ENCODE measurements around the gene ALDH18A1.
"Not testable (repeated sequence)": the region's sequence is repeated elsewhere in the genome, so short reads cannot be mapped to it uniquely, and the experiment has no call there.

ALDH18A1 gene

DNA sequence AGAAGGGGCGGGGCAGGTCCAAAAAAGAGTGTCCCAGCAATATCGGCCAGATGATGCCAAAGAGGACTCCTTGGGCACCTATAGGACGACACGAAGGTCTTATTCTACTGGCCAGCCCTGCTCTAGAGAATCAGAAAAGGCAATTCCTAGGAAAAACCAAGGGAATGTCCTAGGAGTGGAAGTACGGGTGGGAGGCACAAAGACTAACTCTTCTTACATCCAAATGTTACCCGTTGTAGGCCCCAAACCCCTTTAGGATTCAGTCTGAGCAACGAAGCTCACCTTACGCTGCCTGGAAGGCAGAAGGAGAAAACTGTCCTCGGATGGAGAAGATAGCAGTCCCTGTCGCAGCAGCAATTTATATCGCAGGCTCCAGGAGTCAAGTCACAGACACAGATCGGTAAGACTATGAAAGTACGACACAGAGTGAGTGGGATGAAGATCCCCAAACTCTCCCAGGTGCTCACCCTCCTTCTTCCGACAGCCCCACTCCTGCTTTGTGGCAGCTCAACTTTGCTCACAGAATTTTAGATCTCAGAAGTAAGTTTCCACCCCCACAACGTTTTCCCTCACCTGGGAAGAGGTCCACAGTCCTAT is 36.7 kb upstream of the ALDH18A1 start:
- peaks cover 3% of the 10 kb centered on the region for H3K27me3 Mint-ChIP-seq (ENCODE audit: low read depth, poor library complexity)
- peaks cover 7% of the 10 kb centered on the region for H3K9me3 Mint-ChIP-seq
- DNase-seq, result no peak
- H3K4me1 Mint-ChIP-seq, result peaks cover 28% of the 10 kb centered on the region
- H3K36me3 Mint-ChIP-seq (ENCODE audit: low read depth), result peaks cover 35% of the 10 kb centered on the region
- peak overlapping the region; percentile 98 for H3K27ac Mint-ChIP-seq
- TF ChIP-seq, protein P1, sequence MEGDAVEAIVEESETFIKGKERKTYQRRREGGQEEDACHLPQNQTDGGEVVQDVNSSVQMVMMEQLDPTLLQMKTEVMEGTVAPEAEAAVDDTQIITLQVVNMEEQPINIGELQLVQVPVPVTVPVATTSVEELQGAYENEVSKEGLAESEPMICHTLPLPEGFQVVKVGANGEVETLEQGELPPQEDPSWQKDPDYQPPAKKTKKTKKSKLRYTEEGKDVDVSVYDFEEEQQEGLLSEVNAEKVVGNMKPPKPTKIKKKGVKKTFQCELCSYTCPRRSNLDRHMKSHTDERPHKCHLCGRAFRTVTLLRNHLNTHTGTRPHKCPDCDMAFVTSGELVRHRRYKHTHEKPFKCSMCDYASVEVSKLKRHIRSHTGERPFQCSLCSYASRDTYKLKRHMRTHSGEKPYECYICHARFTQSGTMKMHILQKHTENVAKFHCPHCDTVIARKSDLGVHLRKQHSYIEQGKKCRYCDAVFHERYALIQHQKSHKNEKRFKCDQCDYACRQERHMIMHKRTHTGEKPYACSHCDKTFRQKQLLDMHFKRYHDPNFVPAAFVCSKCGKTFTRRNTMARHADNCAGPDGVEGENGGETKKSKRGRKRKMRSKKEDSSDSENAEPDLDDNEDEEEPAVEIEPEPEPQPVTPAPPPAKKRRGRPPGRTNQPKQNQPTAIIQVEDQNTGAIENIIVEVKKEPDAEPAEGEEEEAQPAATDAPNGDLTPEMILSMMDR (IDR thresholded peaks at IDR 0.05), result no peak
- peak overlapping the region; percentile 98 for H3K4me3 Mint-ChIP-seq

DNA sequence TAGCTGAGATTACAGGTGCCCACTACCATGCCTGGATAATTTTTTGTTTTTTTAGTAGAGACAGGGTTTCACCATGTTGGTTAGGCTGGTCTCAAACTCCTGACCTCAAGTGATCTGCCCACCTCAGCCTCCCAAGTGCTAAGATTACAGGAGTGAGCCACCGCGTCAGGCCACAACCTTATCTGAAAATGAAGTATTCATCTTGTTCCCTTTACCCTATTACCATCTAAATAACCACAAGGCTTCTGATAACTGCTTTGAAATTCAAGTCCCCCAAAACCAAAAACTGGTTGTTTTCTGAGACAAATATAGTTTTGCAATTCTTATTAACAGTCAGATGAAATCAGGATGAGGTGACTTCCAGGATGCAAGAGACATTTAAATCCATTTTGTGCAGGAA is 34.8 kb upstream of the ALDH18A1 start:
- H3K36me3 Mint-ChIP-seq (ENCODE audit: low read depth), result peaks cover 42% of the 10 kb centered on the region
- no peaks in the 10 kb centered on the region for H3K9me3 Mint-ChIP-seq
- TF ChIP-seq, protein P1 (IDR thresholded peaks at IDR 0.05), result no peak
- H3K27me3 Mint-ChIP-seq (ENCODE audit: low read depth, poor library complexity), result no peaks in the 10 kb centered on the region
- DNase-seq, result no peak
- no peak overlapping the region for H3K4me3 Mint-ChIP-seq
- peaks cover 28% of the 10 kb centered on the region for H3K4me1 Mint-ChIP-seq
- H3K27ac Mint-ChIP-seq, result no peak overlapping the region

DNA sequence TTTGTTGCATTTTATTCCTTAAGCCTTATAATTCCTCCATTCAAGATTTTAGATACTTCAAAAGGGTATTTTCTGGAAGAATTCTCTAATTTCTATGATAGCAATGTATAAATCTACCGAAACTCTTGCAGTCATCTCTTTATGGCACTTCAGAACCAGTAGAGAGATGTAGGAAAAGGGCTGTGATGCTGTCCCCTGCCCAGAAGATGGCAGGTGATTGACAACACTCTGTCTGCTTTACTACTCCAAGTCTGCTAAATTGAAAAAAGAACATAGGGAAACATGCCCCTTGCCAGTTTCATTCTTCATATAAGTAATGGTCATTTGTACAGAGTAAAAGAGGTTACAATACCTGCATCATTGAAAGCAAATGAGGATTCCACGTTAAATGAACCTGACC is 32.1 kb upstream of the ALDH18A1 start:
- peaks cover 22% of the 10 kb centered on the region for H3K4me1 Mint-ChIP-seq
- H3K4me3 Mint-ChIP-seq, result no peak overlapping the region
- H3K36me3 Mint-ChIP-seq (ENCODE audit: low read depth), result peaks cover 65% of the 10 kb centered on the region
- no peaks in the 10 kb centered on the region for H3K9me3 Mint-ChIP-seq
- no peaks in the 10 kb centered on the region for H3K27me3 Mint-ChIP-seq (ENCODE audit: low read depth, poor library complexity)
- DNase-seq, result no peak
- no peak overlapping the region for H3K27ac Mint-ChIP-seq
- TF ChIP-seq, protein P1 (IDR thresholded peaks at IDR 0.05), result no peak

DNA sequence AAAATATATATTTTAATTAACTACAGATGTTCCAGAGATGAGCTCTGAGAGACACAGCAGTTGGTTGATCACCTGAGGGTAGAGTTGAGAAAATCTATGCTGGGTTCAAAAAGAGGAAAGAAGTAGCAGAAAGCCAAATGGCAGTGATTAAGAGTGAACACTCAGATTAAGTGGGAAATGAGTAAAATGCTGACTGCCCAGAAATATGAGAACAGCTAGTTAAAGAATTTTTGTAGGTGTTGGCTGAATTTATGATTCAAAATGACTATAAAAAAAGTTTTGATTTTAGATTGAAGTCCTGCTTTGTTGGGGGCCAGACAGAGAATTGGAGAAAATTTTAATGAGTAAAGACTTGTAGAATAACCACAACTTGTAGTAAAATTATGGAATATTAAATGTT is 27.5 kb upstream of the ALDH18A1 start:
- Mint-ChIP-seq H3K4me3 (no peak overlapping the region), H3K36me3 (ENCODE audit: low read depth) (peaks cover 65% of the 10 kb centered on the region), H3K4me1 (no peaks in the 10 kb centered on the region), H3K9me3 (no peaks in the 10 kb centered on the region), H3K27me3 (ENCODE audit: low read depth, poor library complexity) (peaks cover 3% of the 10 kb centered on the region), H3K27ac (peak overlapping the region; percentile 76)
- no peak for DNase-seq
- TF ChIP-seq, protein P1 (IDR thresholded peaks at IDR 0.05), result no peak

DNA sequence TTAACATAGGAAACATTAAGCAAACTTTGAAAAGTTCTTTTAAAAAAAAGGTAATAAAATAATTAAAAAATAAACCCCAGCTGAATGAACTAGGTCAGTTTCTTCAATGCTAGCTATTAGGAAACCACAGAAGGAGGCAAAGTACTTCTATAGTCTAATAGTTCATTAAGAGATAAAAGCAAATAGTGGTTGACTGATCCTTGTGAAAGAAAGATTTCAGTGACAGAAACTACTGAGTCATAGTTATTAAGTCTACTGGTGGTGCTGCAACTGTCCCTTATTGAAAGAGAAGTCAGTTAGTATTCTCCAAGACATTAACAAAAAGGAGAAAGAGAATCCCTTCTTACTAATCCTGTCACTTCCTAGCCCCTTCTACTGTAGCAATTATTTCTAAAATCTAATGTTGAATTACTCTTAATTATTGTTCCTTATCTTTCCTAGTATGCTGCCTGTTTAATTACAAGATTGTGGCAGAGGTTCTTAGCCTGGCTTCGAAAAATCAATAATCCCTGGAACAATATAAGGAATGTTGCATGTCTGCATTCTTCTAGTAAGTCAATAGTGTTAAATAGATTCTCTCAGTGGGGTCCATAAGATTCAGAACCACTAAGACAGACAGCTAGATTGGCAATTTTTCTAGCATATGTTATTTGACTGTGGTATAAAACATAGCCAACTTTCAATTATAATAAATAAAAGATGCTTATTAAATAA is 19.0 kb upstream of the ALDH18A1 start:
- no peaks in the 10 kb centered on the region for H3K4me1 Mint-ChIP-seq
- DNase-seq, result no peak
- H3K36me3 Mint-ChIP-seq (ENCODE audit: low read depth), result peaks cover 47% of the 10 kb centered on the region
- no peaks in the 10 kb centered on the region for H3K27me3 Mint-ChIP-seq (ENCODE audit: low read depth, poor library complexity)
- TF ChIP-seq, protein P1 (IDR thresholded peaks at IDR 0.05), result no peak
- H3K4me3 Mint-ChIP-seq, result no peak overlapping the region
- no peaks in the 10 kb centered on the region for H3K9me3 Mint-ChIP-seq
- H3K27ac Mint-ChIP-seq, result no peak overlapping the region

DNA sequence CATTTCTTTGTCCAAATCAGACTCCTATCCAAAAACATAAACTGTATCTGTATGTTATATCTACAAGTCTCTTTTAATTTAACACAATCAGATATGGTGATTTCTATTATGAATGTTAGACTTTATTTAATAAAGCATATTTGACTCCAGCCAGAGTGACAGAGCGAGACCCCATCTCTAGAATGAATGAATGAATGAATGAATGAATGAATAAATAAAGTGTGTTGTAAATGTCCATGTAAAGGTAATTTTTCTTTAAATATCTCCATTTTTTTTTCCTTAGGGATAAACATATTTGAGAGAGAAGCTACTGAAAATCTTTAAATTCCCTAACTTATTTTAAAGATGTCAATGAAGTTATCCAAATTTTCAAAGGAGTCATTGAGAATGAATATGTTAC is 18.1 kb upstream of the ALDH18A1 start:
- TF ChIP-seq, protein P1 (IDR thresholded peaks at IDR 0.05), result no peak
- no peaks in the 10 kb centered on the region for H3K27me3 Mint-ChIP-seq (ENCODE audit: low read depth, poor library complexity)
- no peaks in the 10 kb centered on the region for H3K4me1 Mint-ChIP-seq
- H3K27ac Mint-ChIP-seq, result no peak overlapping the region
- no peak overlapping the region for H3K4me3 Mint-ChIP-seq
- peaks cover 41% of the 10 kb centered on the region for H3K36me3 Mint-ChIP-seq (ENCODE audit: low read depth)
- no peak for DNase-seq
- no peaks in the 10 kb centered on the region for H3K9me3 Mint-ChIP-seq

DNA sequence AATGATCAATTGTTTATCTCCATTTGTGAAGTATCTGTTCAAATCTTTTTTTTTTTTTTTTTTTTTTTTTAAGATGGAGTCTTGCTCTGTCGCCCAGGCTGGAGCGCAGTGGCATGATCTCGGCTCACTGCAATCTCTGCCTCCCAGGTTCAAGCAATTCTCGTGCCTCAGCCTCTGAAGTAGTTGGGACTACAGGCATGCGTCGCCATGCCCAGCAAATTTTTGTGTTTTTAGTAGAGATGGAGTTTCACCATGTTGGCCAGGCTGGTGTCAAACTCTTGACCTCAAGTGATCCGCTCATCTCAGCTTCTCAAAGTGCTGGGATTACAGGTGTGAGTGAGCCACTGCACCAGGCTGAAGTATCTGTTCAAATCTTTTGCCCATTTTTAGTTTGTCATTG is 16.1 kb upstream of the ALDH18A1 start:
- not testable (repeated sequence) for H3K4me1 Mint-ChIP-seq; H3K27me3 Mint-ChIP-seq (ENCODE audit: low read depth, poor library complexity); H3K27ac Mint-ChIP-seq

More for the DNA sequence above, 16.1 kb upstream of the ALDH18A1 start:
- peaks cover 52% of the 10 kb centered on the region for H3K36me3 Mint-ChIP-seq (ENCODE audit: low read depth)
- H3K4me3 Mint-ChIP-seq, DNase-seq, H3K9me3 Mint-ChIP-seq: not testable (repeated sequence)
